Left ventricle myocardium superior (tissue), 1 donor: ENCODE measurements around the gene PASK. TPM values are rescaled to one million over a fixed set of nuclear protein-coding genes. Genes with fewer than 3 reads are reported as not detected.

Experiments used
- ATAC-seq: fragments of 200-7000 bp; cut with Tn5 transposase; one replicate; pipeline ENCODE4 v1.9.1; 2020; ENCODE audit warnings: mild to moderate bottlenecking, moderate library complexity
- DNase-seq: peaks from one replicate; pipeline ENCODE4 v3.0.0-alpha.2; 2020
- intact Hi-C: fragments of 100-400 bp; cut with micrococcal nuclease; formaldehyde crosslinking; loops from one replicate; pipeline ENCODE4 v1.11.0; 2022
- total RNA-seq: library from RNA; stranded (reverse); fragmentation: NEBNext Ultra II Directional; extraction: Animal tissue kit (Norgen Biotek cat#: 25700); gene quantifications from one replicate; pipeline ENCODE4 v1.2.1, GENCODE V29; 2021
- donor health status: DM: no; HTN: yes; CAD: no; lungs with severe emphysema.

Gene PASK
- total RNA-seq, 1 donor from 2014 or later: 3.4 TPM

GRCh38 chr2:241182531-241183133 is 33.4 kb upstream of the PASK start:
- ATAC-seq: no peak
- intact Hi-C loops: no loop called here
- no peak for DNase-seq

GRCh38 chr2:241182126-241182525 is 32.9 kb upstream of the PASK start:
- no peak for DNase-seq
- no peak for ATAC-seq
- intact Hi-C loops: no loop called here

- no peak for DNase-seq
- intact Hi-C loops: no loop called here
- ATAC-seq: no peak
Observed at GRCh38 chr2:241180495-241180894, 31.2 kb upstream of the PASK start.

- intact Hi-C loops: no loop called here
- ATAC-seq: peak; percentile 32
- no peak for DNase-seq
Observed at GRCh38 chr2:241179899-241180298, 30.6 kb upstream of the PASK start.

GRCh38 chr2:241178961-241179360 is 29.7 kb upstream of the PASK start:
- no peak for ATAC-seq
- intact Hi-C loops: no loop called here
- DNase-seq: no peak

GRCh38 chr2:241177526-241178334 is 28.5 kb upstream of the PASK start:
- ATAC-seq (no peak), DNase-seq (no peak)
- intact Hi-C loops: no loop called here

- ATAC-seq (no peak), DNase-seq (no peak)
- intact Hi-C loops: no loop called here
Observed at GRCh38 chr2:241173557-241173956, 24.3 kb upstream of the PASK start.

- ATAC-seq (no peak), DNase-seq (no peak)
- intact Hi-C loops: no loop called here
Observed at GRCh38 chr2:241168366-241168765, 19.1 kb upstream of the PASK start.

GRCh38 chr2:241163601-241164118 is 14.4 kb upstream of the PASK start:
- no peak for DNase-seq
- intact Hi-C loops: no loop called here
- ATAC-seq: no peak

GRCh38 chr2:241161646-241162281 is 12.5 kb upstream of the PASK start:
- peak; percentile 85 for DNase-seq
- intact Hi-C loops: no loop called here
- peak; percentile 95 for ATAC-seq

GRCh38 chr2:241160318-241160717 is 11.0 kb upstream of the PASK start:
- DNase-seq: no peak
- ATAC-seq: no peak
- intact Hi-C loops: no loop called here

GRCh38 chr2:241159116-241159515 is 9.8 kb upstream of the PASK start:
- ATAC-seq: no peak
- no peak for DNase-seq
- intact Hi-C loops: no loop called here

- ATAC-seq: no peak
- intact Hi-C loops: no loop called here
Observed at GRCh38 chr2:241158546-241158900, 9.3 kb upstream of the PASK start.

GRCh38 chr2:241157841-241158545 is 8.7 kb upstream of the PASK start:
- DNase-seq: no peak
- ATAC-seq: no peak
- intact Hi-C loops: no loop called here

More at GRCh38 chr2:241158546-241158900, 9.3 kb upstream of the PASK start:
- DNase-seq: no peak

- DNase-seq (no peak), ATAC-seq (no peak)
- intact Hi-C loops: no loop called here
Observed at GRCh38 chr2:241156971-241157441, 7.7 kb upstream of the PASK start.

- ATAC-seq (no peak), DNase-seq (no peak)
- intact Hi-C loops: no loop called here
Observed at GRCh38 chr2:241155936-241156335, 6.7 kb upstream of the PASK start.

GRCh38 chr2:241154915-241155314 is 5.6 kb upstream of the PASK start:
- no peak for DNase-seq
- intact Hi-C loops: no loop called here
- no peak for ATAC-seq

GRCh38 chr2:241153616-241154015 is 4.3 kb upstream of the PASK start:
- intact Hi-C loops: no loop called here
- DNase-seq: no peak
- ATAC-seq: no peak

GRCh38 chr2:241151934-241152660 is 2.8 kb upstream of the PASK start:
- ATAC-seq (no peak), DNase-seq (no peak)
- intact Hi-C loops: no loop called here
